GM23248 (cell line): ENCODE measurements around the gene ATP8A2. TPM values are rescaled to one million over a fixed set of nuclear protein-coding genes. Genes with fewer than 3 reads are reported as not detected.

Source experiments
- DNase-seq: peaks from one replicate; pipeline ENCODE4 v3.0.0-alpha.2; 2015
- H2AFZ ChIP-seq: fragments of 200-600 bp; sonication (generic); 2 replicates; pipeline ENCODE4 v1.6.1; 2016; ENCODE audit warnings: antibody characterized with exemption
- H3F3A ChIP-seq: fragments of 200-600 bp; sonication (generic); 2 replicates; pipeline ENCODE4 v1.6.1; 2016; ENCODE audit warnings: mild to moderate bottlenecking, antibody characterized with exemption, mixed run types; ENCODE audit not compliant: insufficient read depth
- H3K27ac ChIP-seq: fragments of 200-600 bp; sonication (generic); 2 replicates; pipeline ENCODE4 v1.5.1; 2016; ENCODE audit warnings: mild to moderate bottlenecking
- H3K27me3 ChIP-seq: fragments of 200-600 bp; sonication (generic); replicated peaks from 2 replicates; pipeline ENCODE4 v1.6.1; 2016; ENCODE audit warnings: mild to moderate bottlenecking; ENCODE audit not compliant: insufficient read depth
- H3K36me3 ChIP-seq: fragments of 200-600 bp; sonication (generic); 2 replicates; pipeline ENCODE4 v1.6.1; 2016; ENCODE audit warnings: low read depth, mild to moderate bottlenecking
- H3K4me1 ChIP-seq: fragments of 200-600 bp; sonication (generic); 2 replicates; pipeline ENCODE4 v1.6.1; 2016; ENCODE audit warnings: mild to moderate bottlenecking; ENCODE audit not compliant: insufficient read depth
- H3K4me2 ChIP-seq: fragments of 200-600 bp; sonication (generic); one replicate; pipeline ENCODE4 v1.6.1; 2016; ENCODE audit warnings: mild to moderate bottlenecking; ENCODE audit not compliant: unreplicated experiment
- H3K4me3 ChIP-seq: fragments of 200-600 bp; sonication (generic); 2 replicates; pipeline ENCODE4 v1.5.1; 2016; ENCODE audit warnings: mild to moderate bottlenecking
- H3K79me2 ChIP-seq: fragments of 200-600 bp; sonication (generic); 2 replicates; pipeline ENCODE4 v1.6.1; 2016; ENCODE audit warnings: mild to moderate bottlenecking; ENCODE audit not compliant: insufficient read depth
- H3K9ac ChIP-seq: fragments of 200-600 bp; sonication (generic); 2 replicates; pipeline ENCODE4 v1.6.1; 2016; ENCODE audit warnings: mild to moderate bottlenecking
- H3K9me2 ChIP-seq: fragments of 200-600 bp; sonication (generic); 2 replicates; pipeline ENCODE4 v1.6.1; 2016; ENCODE audit warnings: mixed run types, mild to moderate bottlenecking, moderate library complexity; ENCODE audit not compliant: insufficient read depth
- H3K9me3 ChIP-seq: fragments of 200-600 bp; sonication (generic); one replicate; pipeline ENCODE4 v1.6.1; 2017; ENCODE audit warnings: low read depth
- H4K20me1 ChIP-seq: fragments of 200-600 bp; sonication (generic); 2 replicates; pipeline ENCODE4 v1.6.0; 2016; ENCODE audit not compliant: insufficient read depth
- EZH2 ChIP-seq: fragments of 200-600 bp; sonication (generic); IDR thresholded peaks from 2 replicates; pipeline ENCODE4 v1.6.1; 2018; ENCODE audit warnings: antibody characterized with exemption, mild to moderate bottlenecking; ENCODE audit not compliant: insufficient read depth, poor library complexity, severe bottlenecking
- EZH2phosphoT487 ChIP-seq: fragments of 200-600 bp; sonication (generic); IDR thresholded peaks from 2 replicates; pipeline ENCODE4 v1.6.1; 2018; ENCODE audit warnings: antibody characterized with exemption, moderate library complexity, mild to moderate bottlenecking, low read depth; ENCODE audit not compliant: insufficient read depth
- WGBS, 2 experiments: methylation state at CpG; one replicate each; pipeline ENCODE4 v1.1.6; 2015 to 2017; ENCODE audit warnings: low lambda C conversion rate in 2 of 2, low coverage in 1 of 2; ENCODE audit errors: missing lambda C conversion rate in 2 of 2; 5-methylcytosine and 5-hydroxymethylcytosine counted together
- in situ Hi-C: fragments of 300-500 bp; cut with MboI; formaldehyde crosslinking; loops from 2 replicates; pipeline ENCODE4 v1.15.0; 2020
- polyA plus RNA-seq: library from polyadenylated mRNA; unstranded; fragments of >200 nt; fragmentation: Nextera tagmentation; extraction: Ambion mirVana; gene quantifications from 2 replicates; pipeline ENCODE4 v1.2.1, GENCODE V29; 2016
- total RNA-seq: library from RNA; depleted of rRNA; stranded (reverse); fragments of >200 nt; shearing (Covaris generic); gene quantifications from 2 replicates; pipeline ENCODE4 v1.2.3, GENCODE V29; 2014

ATP8A2 gene
- total and polyA plus RNA-seq, 2 experiments from 2014 or later, result under 0.01 to 0.05 TPM

- Histone ChIP-seq H3K9me3 (no peaks in the 10 kb centered on the region), H3K27ac (no peak overlapping the region), H3K27me3 (peaks cover 3% of the 10 kb centered on the region; the same call in 1 of the 2 replicates), H2AFZ (no peak overlapping the region), H3K4me3 (no peak overlapping the region), H4K20me1 (no peaks in the 10 kb centered on the region), H3K9me2 (no peaks in the 10 kb centered on the region), H3K9ac (no peak overlapping the region), H3K4me2 (no peak overlapping the region), H3F3A (no peaks in the 10 kb centered on the region), H3K36me3 (no peaks in the 10 kb centered on the region), H3K79me2 (no peaks in the 10 kb centered on the region), H3K4me1 (no peaks in the 10 kb centered on the region)
- in situ Hi-C loops, result no loop called here
- WGBS, 2 experiments, result 60 to 69% methylated on average over 13 of the region's 13 CpGs
- no peak for DNase-seq
- TF ChIP-seq EZH2phosphoT487, result no peak
- TF ChIP-seq EZH2, result no peak
Measured at GRCh38 chr13:26010487-26011207, 638.9 kb downstream of the ATP8A2 start.

GRCh38 chr13:26011208-26011573 lies 639.4 kb downstream of the ATP8A2 start:
- Histone ChIP-seq H3K27ac (no peak overlapping the region), H3K4me2 (no peak overlapping the region)
- no peak for DNase-seq

GRCh38 chr13:26011996-26012821 lies 640.4 kb downstream of the ATP8A2 start:
- Histone ChIP-seq H3K4me2 (no peak overlapping the region), H3K27me3 (peaks cover 3% of the 10 kb centered on the region; the same call in 1 of the 2 replicates), H3K36me3 (no peaks in the 10 kb centered on the region), H2AFZ (0 out of 2 replicates have a peak overlapping the region, but pooled peaks have one; percentile 51), H3K9me3 (no peaks in the 10 kb centered on the region), H3K79me2 (no peaks in the 10 kb centered on the region), H3K27ac (no peak overlapping the region), H3K4me3 (peak overlapping the region; percentile 53), H4K20me1 (no peaks in the 10 kb centered on the region), H3K9me2 (no peaks in the 10 kb centered on the region), H3K9ac (no peak overlapping the region), H3F3A (no peaks in the 10 kb centered on the region), H3K4me1 (no peaks in the 10 kb centered on the region)
- no peak for TF ChIP-seq EZH2phosphoT487
- TF ChIP-seq EZH2, result no peak
- peak; percentile 27 for DNase-seq
- in situ Hi-C loops, result no loop called here
- WGBS, 2 experiments, result 17 to 22% methylated on average over 36 to 53 of the region's 53 CpGs

More at GRCh38 chr13:26011208-26011573, 639.4 kb downstream of the ATP8A2 start:
- peaks cover 3% of the 10 kb centered on the region; the same call in 1 of the 2 replicates for H3K27me3 ChIP-seq
- in situ Hi-C loops, result no loop called here
- no peaks in the 10 kb centered on the region for H3K9me3 ChIP-seq
- no peaks in the 10 kb centered on the region for H3K79me2 ChIP-seq
- H3K4me3 ChIP-seq, result no peak overlapping the region
- no peaks in the 10 kb centered on the region for H3K36me3 ChIP-seq
- no peaks in the 10 kb centered on the region for H3K4me1 ChIP-seq
- no peak overlapping the region for H3K9ac ChIP-seq
- whole genome bisulfite sequencing, 2 experiments, result 62 to 70% methylated on average over 4 of the region's 4 CpGs
- TF ChIP-seq EZH2phosphoT487 (no peak), EZH2 (no peak)
- H3K9me2 ChIP-seq, result no peaks in the 10 kb centered on the region
- H3F3A ChIP-seq, result no peaks in the 10 kb centered on the region
- H2AFZ ChIP-seq, result no peak overlapping the region
- H4K20me1 ChIP-seq, result no peaks in the 10 kb centered on the region

- TF ChIP-seq EZH2 (no peak), EZH2phosphoT487 (no peak)
- H3K4me2 ChIP-seq, result no peak overlapping the region
- in situ Hi-C loops, result no loop called here
Measured at GRCh38 chr13:26012995-26013394, 641.2 kb downstream of the ATP8A2 start.

More at GRCh38 chr13:26012995-26013394, 641.2 kb downstream of the ATP8A2 start:
- H3K9ac ChIP-seq, result no peak overlapping the region
- no peak for DNase-seq
- 0 out of 2 replicates have a peak, but pooled peaks cover under 1% of the 10 kb centered on the region for H3F3A ChIP-seq
- peaks cover 3% of the 10 kb centered on the region; the same call in 1 of the 2 replicates for H3K27me3 ChIP-seq
- no peaks in the 10 kb centered on the region for H3K9me3 ChIP-seq
- H2AFZ ChIP-seq, result no peak overlapping the region
- H3K79me2 ChIP-seq, result no peaks in the 10 kb centered on the region
- no peaks in the 10 kb centered on the region for H3K36me3 ChIP-seq
- no peak overlapping the region for H3K27ac ChIP-seq
- H4K20me1 ChIP-seq, result no peaks in the 10 kb centered on the region
- H3K4me3 ChIP-seq, result no peak overlapping the region; the same call in 1 of the 2 replicates
- H3K9me2 ChIP-seq, result no peaks in the 10 kb centered on the region
- WGBS, 2 experiments, result 57 to 58% methylated on average over 8 to 9 of the region's 9 CpGs
- peaks cover 5% of the 10 kb centered on the region; the same call in 1 of the 2 replicates for H3K4me1 ChIP-seq
